Right lobe of liver (tissue), 6 donors: ENCODE data around the gene SPTBN2. TPM values are rescaled to one million over a fixed set of nuclear protein-coding genes. Genes with fewer than 3 reads are reported as not detected.

Experiments
- ATAC-seq, 4 donors: fragments of 200-7000 bp; cut with Tn5 transposase; one replicate each; pipeline ENCODE4 v1.9.1; 2020; ENCODE audit warnings: mild to moderate bottlenecking in 4 of 4, moderate library complexity in 4 of 4
- DNase-seq, 3 donors: peaks; one replicate each; pipeline ENCODE4 v3.0.0-alpha.2; 2020
- H3K27ac ChIP-seq, 3 donors: fragments of 200-600 bp; one replicate each; pipeline ENCODE4 v1.8.0; 2022
- H3K27me3 ChIP-seq, 2 donors: fragments of 200-600 bp; one replicate each; pipeline ENCODE4 v1.8.0; 2022
- H3K36me3 ChIP-seq, 4 donors: fragments of 200-600 bp; sonication (generic) in 1 of 4; one replicate each; pipeline versions ENCODE4 v1.5.1 to v1.8.0; 2017 to 2022; ENCODE audit warnings: control low read depth in 1 of 4
- H3K4me1 ChIP-seq, 4 donors: fragments of 200-600 bp; sonication (generic) in 1 of 4; one replicate each; pipeline versions ENCODE4 v1.5.1 to v1.8.0; 2017 to 2022; ENCODE audit warnings: control low read depth in 1 of 4
- H3K4me3 ChIP-seq, 3 donors: fragments of 200-600 bp; one replicate each; pipeline ENCODE4 v1.8.0; 2022
- H3K9me3 ChIP-seq, 4 donors: fragments of 200-600 bp; sonication (generic) in 1 of 4; one replicate each; pipeline versions ENCODE4 v1.5.1 to v1.8.0; 2017 to 2022; ENCODE audit warnings: control low read depth in 1 of 4
- POLR2A ChIP-seq: fragments of 450-650 bp; IDR thresholded peaks from one replicate; pipeline ENCODE4 v1.6.1; 2017; ENCODE audit warnings: antibody characterized with exemption, mild to moderate bottlenecking
- WGBS: methylation state at CpG from one replicate; pipeline ENCODE4 v1.1.6; 2018; ENCODE audit warnings: low coverage, low lambda C conversion rate; ENCODE audit not compliant: insufficient coverage; ENCODE audit errors: missing lambda C conversion rate; 5-methylcytosine and 5-hydroxymethylcytosine counted together
- intact Hi-C, 2 donors: fragments of 100-400 bp; cut with DNase I; formaldehyde crosslinking; loops; one replicate each; pipeline versions ENCODE4 v1.11.2 to v1.14.1; 2022
- small RNA-seq, 2 experiments: library from RNA; depleted of rRNA; stranded (forward); fragments of <200 nt; gene quantifications; one replicate each; pipeline ENCODE3, GENCODE V24; 2016
- total RNA-seq, 6 experiments: library from RNA; depleted of rRNA in 2 of 6; stranded (reverse); fragments of >200 nt in 2 of 6; fragmentation: NEBNext Ultra II Directional in 3 of 6; extraction: Animal tissue kit (Norgen Biotek cat#: 25700) in 3 of 6; gene quantifications; one replicate each; pipeline versions ENCODE4 v1.1.0 to v1.2.4, GENCODE V29; 2016 to 2023
- TF ChIP-seq, protein P1 (sequence below), 4 donors: fragments of 200-600 bp in 3 of 4; fragments of 450-650 bp in 1 of 4; IDR thresholded peaks; one replicate each; pipeline versions ENCODE4 v1.5.1 to v1.8.0; 2016 to 2022; ENCODE audit warnings: antibody characterized with exemption in 4 of 4, mild to moderate bottlenecking in 2 of 4
- donor health status: DM: no; HTN: yes; CAD: no.
- donor health status: DM: no; HTN: no; CAD: no.
- donor health status: DM: no; HTN: no; CAD: no.
- donor health status: DM: no; HTN: yes; CAD: no.
- donor health status: DM: no; HTN: yes; CAD: no.

The SPTBN2 gene
- total RNA-seq, 6 experiments from 2014 or later, result 20.7 to 67.1 (median 50.7) TPM

DNA sequence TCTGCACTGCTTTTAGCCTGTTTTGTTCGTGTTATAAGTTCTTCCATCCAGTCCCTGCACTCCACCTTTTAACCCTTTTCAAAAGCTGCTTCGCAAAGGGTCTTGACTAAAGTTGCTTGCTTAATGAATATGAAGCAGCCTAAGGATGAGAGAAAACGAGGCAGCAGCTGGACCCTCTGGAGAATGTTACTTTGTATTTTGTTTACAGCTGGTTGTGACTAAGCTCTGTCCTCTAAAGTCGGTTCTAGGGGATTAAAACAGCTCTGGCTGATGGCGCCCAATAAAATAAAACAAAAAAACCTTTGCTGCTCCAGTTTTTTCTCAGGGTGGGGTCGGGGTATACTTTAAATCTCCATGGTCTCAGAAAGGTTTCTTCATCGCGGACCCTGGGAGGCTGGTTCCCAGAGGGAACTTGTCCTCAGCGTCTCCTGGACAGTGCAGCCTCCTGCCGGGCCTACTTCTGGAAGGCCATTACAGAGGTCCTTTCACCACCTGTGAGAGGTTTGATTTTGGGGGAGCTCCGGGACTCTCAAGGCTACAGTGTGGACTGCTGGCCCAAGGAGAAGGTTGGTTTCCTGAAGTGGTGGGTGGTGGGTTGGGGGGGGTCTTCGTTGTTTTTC, 91.3 kb downstream of the SPTBN2 start:
- Histone ChIP-seq H3K27ac (peak overlapping the region in 1 of 3 donors; percentile 47), H3K36me3 (peaks cover 0 to 24% (median under 1%) of the 10 kb centered on the region in 4 donors), H3K27me3 (no peaks in the 10 kb centered on the region), H3K4me3 (peak overlapping the region; percentile 71 to 85 (median 83)), H3K4me1 (peaks cover 0 to 42% (median 20%) of the 10 kb centered on the region in 4 donors), H3K9me3 (no peaks in the 10 kb centered on the region)
- DNase-seq (no peak), ATAC-seq (peak; percentile 3 to 11 (median 4))
- TF ChIP-seq, protein P1, sequence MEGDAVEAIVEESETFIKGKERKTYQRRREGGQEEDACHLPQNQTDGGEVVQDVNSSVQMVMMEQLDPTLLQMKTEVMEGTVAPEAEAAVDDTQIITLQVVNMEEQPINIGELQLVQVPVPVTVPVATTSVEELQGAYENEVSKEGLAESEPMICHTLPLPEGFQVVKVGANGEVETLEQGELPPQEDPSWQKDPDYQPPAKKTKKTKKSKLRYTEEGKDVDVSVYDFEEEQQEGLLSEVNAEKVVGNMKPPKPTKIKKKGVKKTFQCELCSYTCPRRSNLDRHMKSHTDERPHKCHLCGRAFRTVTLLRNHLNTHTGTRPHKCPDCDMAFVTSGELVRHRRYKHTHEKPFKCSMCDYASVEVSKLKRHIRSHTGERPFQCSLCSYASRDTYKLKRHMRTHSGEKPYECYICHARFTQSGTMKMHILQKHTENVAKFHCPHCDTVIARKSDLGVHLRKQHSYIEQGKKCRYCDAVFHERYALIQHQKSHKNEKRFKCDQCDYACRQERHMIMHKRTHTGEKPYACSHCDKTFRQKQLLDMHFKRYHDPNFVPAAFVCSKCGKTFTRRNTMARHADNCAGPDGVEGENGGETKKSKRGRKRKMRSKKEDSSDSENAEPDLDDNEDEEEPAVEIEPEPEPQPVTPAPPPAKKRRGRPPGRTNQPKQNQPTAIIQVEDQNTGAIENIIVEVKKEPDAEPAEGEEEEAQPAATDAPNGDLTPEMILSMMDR (IDR thresholded peaks at IDR 0.05), result no peak
- no peak for TF ChIP-seq POLR2A
- WGBS, result 50% methylated on average over 10 of the region's 12 CpGs
- intact Hi-C loops, result no loop called here

DNA sequence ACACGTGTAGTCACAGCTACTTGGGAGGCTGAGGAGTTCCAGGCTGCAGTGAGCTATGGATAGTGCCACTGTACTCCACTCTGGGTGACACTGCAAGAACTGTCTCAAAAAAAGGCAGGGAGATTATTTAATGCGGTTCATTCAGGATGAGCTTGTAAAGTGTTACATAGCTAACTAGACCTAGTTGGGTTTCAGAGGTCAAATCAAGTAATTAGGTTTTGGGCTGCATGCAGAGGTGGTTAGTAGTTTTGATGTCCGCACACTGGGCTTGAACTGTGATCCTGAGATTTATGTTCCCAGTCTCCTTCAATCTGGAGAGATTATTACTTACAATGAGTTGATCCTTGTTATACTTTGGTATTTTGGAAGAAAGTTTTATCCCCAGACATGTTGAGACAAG, 92.6 kb downstream of the SPTBN2 start:
- Histone ChIP-seq H3K27me3 (no peaks in the 10 kb centered on the region), H3K9me3 (no peaks in the 10 kb centered on the region), H3K27ac (no peak overlapping the region), H3K4me3 (no peak overlapping the region), H3K4me1 (peaks cover 0 to 29% (median 12%) of the 10 kb centered on the region in 4 donors), H3K36me3 (peaks cover 0 to 19% (median 0%) of the 10 kb centered on the region in 4 donors)
- 54% methylated on average over 2 of the region's 3 CpGs for WGBS
- DNase-seq (no peak), ATAC-seq (no peak)
- TF ChIP-seq, protein P1 (IDR thresholded peaks at IDR 0.05), result no peak
- no peak for TF ChIP-seq POLR2A
- intact Hi-C loops, result no loop called here

Small RNAs within 50 kb of the gene (small RNA-seq; reads per million reads assigned to genes)
- 0 reads per million in 2 experiments for gene RN7SL12P

Other genes starting within 250 kb of the SPTBN2 start
- 10 to 100 TPM; 18.0 to 25.6 (median 22.0) TPM for gene DPP3, start 248.8 kb downstream of the SPTBN2 start, total RNA-seq
- gene BBS1, start 218.6 kb downstream of the SPTBN2 start, total RNA-seq, result 10 to 100 TPM in 4 of 6 experiments, 1 to 10 TPM in 2; 6.2 to 18.1 (median 11.2) TPM
- gene ZDHHC24, start 183.2 kb downstream of the SPTBN2 start, total RNA-seq, result 10 to 100 TPM in 1 of 6 experiments, 1 to 10 TPM in 5; 3.6 to 15.5 (median 5.8) TPM
- gene ACTN3, start 182.3 kb downstream of the SPTBN2 start, total RNA-seq, result not detected
- 10 to 100 TPM; 35.3 to 54.4 (median 44.7) TPM for gene CTSF, start 160.6 kb downstream of the SPTBN2 start, total RNA-seq
- under 1 TPM in 5 of 6 experiments, not detected in 1; 0.07 to 0.37 (median 0.12) TPM for gene CCDC87, start 136.2 kb downstream of the SPTBN2 start, total RNA-seq
- gene CCS, start 136.0 kb downstream of the SPTBN2 start, total RNA-seq, result 10 to 100 TPM; 22.6 to 54.2 (median 34.3) TPM
- 10 to 100 TPM; 25.1 to 63.7 (median 27.4) TPM for gene RBM14, start 112.6 kb downstream of the SPTBN2 start, total RNA-seq
- 10 to 100 TPM; 40.3 to 57.0 (median 48.4) TPM for gene RBM4, start 90.5 kb downstream of the SPTBN2 start, total RNA-seq
- 1 to 10 TPM; 3.6 to 9.4 (median 6.9) TPM for gene RBM4B, start 51.3 kb downstream of the SPTBN2 start, total RNA-seq
- 1 to 10 TPM; 3.1 to 7.7 (median 4.5) TPM for gene RCE1, start 114.2 kb upstream of the SPTBN2 start, total RNA-seq
- gene LRFN4, start 127.8 kb upstream of the SPTBN2 start, total RNA-seq, result 1 to 10 TPM in 3 of 6 experiments, under 1 TPM in 3; 0.48 to 4.7 (median 1.1) TPM
- 100 to 1,000 TPM; 265 to 457 (median 317) TPM for gene PC, start 229.2 kb upstream of the SPTBN2 start, total RNA-seq
- not detected for gene C11orf86, start 246.1 kb upstream of the SPTBN2 start, total RNA-seq